ENCODE results near the gene IFITM2. TPM values are rescaled to one million over a fixed set of nuclear protein-coding genes. Genes with fewer than 3 reads are reported as not detected.
A peak's percentile ranks its signal among the peaks of the same experiment; 100 is the strongest.

IFITM2 gene
- total and polyA plus RNA-seq, 8 donors, result 32.1 to 182 (median 98.1) TPM

- WGBS, 2 donors, result 1 to 3% methylated on average over 58 to 85 of the region's 85 CpGs
- no peak overlapping the region for H3K27ac ChIP-seq
These were observed 27.5 kb upstream of the IFITM2 start for GRCh38 chr11:279966-280705.

GRCh38 chr11:280706-281485 lies 26.7 kb upstream of the IFITM2 start:
- H3K4me3 ChIP-seq, result peak overlapping the region in 1 of 4 donors; percentile 41
- ATAC-seq, result peak in 3 of 4 donors; percentile 2 to 6 (median 4)
- H3K4me1 ChIP-seq, result peaks cover 0 to 20% (median 0%) of the 10 kb centered on the region in 3 donors
- H3K27ac ChIP-seq, result no peak overlapping the region
- no peak for FAIRE-seq
- H3K9me3 ChIP-seq, result no peaks in the 10 kb centered on the region
- peak in 3 of 6 donors; percentile 9 to 79 (median 23) for DNase-seq
- no peaks in the 10 kb centered on the region for H3K36me3 ChIP-seq
- TF ChIP-seq, protein P1, sequence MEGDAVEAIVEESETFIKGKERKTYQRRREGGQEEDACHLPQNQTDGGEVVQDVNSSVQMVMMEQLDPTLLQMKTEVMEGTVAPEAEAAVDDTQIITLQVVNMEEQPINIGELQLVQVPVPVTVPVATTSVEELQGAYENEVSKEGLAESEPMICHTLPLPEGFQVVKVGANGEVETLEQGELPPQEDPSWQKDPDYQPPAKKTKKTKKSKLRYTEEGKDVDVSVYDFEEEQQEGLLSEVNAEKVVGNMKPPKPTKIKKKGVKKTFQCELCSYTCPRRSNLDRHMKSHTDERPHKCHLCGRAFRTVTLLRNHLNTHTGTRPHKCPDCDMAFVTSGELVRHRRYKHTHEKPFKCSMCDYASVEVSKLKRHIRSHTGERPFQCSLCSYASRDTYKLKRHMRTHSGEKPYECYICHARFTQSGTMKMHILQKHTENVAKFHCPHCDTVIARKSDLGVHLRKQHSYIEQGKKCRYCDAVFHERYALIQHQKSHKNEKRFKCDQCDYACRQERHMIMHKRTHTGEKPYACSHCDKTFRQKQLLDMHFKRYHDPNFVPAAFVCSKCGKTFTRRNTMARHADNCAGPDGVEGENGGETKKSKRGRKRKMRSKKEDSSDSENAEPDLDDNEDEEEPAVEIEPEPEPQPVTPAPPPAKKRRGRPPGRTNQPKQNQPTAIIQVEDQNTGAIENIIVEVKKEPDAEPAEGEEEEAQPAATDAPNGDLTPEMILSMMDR (IDR thresholded peaks at IDR 0.05), result no peak
- H3K27me3 ChIP-seq, result peaks cover 0 to 32% (median 14%) of the 10 kb centered on the region in 4 donors
- intact Hi-C loops (cut with DNase I), result no loop called here
- WGBS, 2 donors, result 10 to 11% methylated on average over 65 to 79 of the region's 79 CpGs

More at GRCh38 chr11:279966-280705, 27.5 kb upstream of the IFITM2 start:
- H3K27me3 ChIP-seq, result peaks cover 0 to 32% (median 14%) of the 10 kb centered on the region in 4 donors
- ATAC-seq (peak; percentile 75 to 89 (median 82)), DNase-seq (peak; percentile 54 to 92 (median 78)), FAIRE-seq (no peak)
- TF ChIP-seq, protein P1 (IDR thresholded peaks at IDR 0.05), result no peak
- intact Hi-C loops (cut with DNase I), result no loop called here
- no peaks in the 10 kb centered on the region for H3K36me3 ChIP-seq
- H3K9me3 ChIP-seq, result no peaks in the 10 kb centered on the region
- H3K4me3 ChIP-seq, result peak overlapping the region in 3 of 4 donors; percentile 10 to 41 (median 20)
- peaks cover 0 to 20% (median 0%) of the 10 kb centered on the region in 3 donors for H3K4me1 ChIP-seq

DNA sequence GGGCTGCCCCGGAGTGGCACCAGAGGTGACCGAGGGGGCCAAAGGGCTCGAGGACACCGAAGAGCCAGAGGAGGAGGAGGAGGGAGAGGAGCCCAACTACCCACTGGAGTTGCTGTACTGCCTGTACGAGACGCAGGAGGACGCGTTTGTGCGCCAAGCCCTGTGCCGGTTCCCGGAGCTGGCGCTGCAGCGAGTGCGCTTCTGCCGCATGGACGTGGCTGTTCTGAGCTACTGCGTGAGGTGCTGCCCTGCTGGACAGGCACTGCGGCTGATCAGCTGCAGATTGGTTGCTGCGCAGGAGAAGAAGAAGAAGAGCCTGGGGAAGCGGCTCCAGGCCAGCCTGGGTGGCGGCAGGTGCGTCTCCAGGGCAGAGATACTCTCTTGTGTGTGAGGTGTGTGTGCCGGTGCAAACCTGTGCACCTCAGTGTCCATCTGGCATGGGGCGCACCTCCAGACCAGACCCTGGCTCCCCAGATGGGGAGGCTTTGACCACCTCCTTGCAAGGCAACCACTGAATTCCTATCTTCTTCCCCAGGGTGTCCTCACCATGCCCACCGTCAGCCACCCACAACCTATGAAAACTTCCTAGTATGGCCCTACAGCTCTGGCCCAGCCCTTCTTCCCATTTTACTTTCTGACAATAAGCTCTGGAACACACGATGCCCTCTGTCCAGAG lies 26.0 kb upstream of the IFITM2 start:
- DNase-seq, result peak in 2 of 6 donors; percentile 7 to 56
- FAIRE-seq, result no peak
- 27 to 30% methylated on average over 24 to 26 of the region's 26 CpGs for WGBS, 2 donors
- Histone ChIP-seq H3K9me3 (no peaks in the 10 kb centered on the region), H3K36me3 (no peaks in the 10 kb centered on the region), H3K27me3 (peaks cover 0 to 32% (median 14%) of the 10 kb centered on the region in 4 donors), H3K4me1 (peaks cover 0 to 20% (median 0%) of the 10 kb centered on the region in 3 donors), H3K4me3 (peak overlapping the region in 1 of 4 donors; percentile 41), H3K27ac (no peak overlapping the region)
- intact Hi-C loops (cut with DNase I), result no loop called here
- no peak for ATAC-seq
- TF ChIP-seq, protein P1 (IDR thresholded peaks at IDR 0.05), result no peak

DNA sequence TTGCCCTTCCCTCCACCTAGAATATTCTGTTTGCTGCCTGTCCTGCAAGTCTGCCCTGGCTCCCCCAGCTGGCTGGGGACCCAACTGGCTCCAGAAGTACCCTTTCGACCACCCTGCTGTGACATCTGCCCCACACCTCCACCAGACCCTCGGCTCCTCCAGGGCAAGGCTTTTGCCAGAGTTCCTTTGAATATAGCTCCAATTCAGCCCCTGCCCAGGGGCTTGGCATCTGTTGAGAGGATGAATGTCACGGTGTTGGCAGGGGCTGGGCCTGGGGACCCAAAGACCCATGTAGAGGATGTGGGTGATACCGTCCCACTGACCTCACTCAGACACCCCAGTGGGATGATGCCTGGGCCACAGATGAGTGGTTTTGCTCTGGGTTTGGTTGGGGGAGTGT lies 25.4 kb upstream of the IFITM2 start:
- Histone ChIP-seq H3K9me3 (no peaks in the 10 kb centered on the region), H3K27me3 (peaks cover 0 to 32% (median 14%) of the 10 kb centered on the region in 4 donors), H3K4me1 (peaks cover 0 to 20% (median 0%) of the 10 kb centered on the region in 3 donors), H3K27ac (no peak overlapping the region), H3K4me3 (no peak overlapping the region), H3K36me3 (no peaks in the 10 kb centered on the region)
- intact Hi-C loops (cut with DNase I), result no loop called here
- 62 to 71% methylated on average over 4 of the region's 4 CpGs for WGBS, 2 donors
- FAIRE-seq (no peak), DNase-seq (peak in 3 of 6 donors; percentile 7 to 44 (median 30)), ATAC-seq (no peak)
- TF ChIP-seq, protein P1 (IDR thresholded peaks at IDR 0.05), result no peak

All from pancreas (tissue), 10 donors.